IPS-18c (cell line): Measurements from ENCODE around the gene RAPH1.
"Not testable (repeated sequence)": the region's sequence is repeated elsewhere in the genome, so short reads cannot be mapped to it uniquely, and the experiment has no call there.

Source experiments
- H3K4me3 ChIP-seq: 2 replicates; pipeline ENCODE4 v1.7.0; 2013; ENCODE audit warnings: low read depth, mild to moderate bottlenecking, low read length, moderate library complexity; ENCODE audit not compliant: insufficient read depth
- H3K9me3 ChIP-seq: one replicate; pipeline ENCODE4 v1.6.1; 2013; ENCODE audit warnings: mild to moderate bottlenecking, low read length, moderate library complexity; ENCODE audit not compliant: control insufficient read depth, insufficient read depth

RAPH1 gene

GRCh38 chr2:203427061-203427460, 108.0 kb downstream of the RAPH1 start:
- Histone ChIP-seq H3K4me3 (no peak overlapping the region), H3K9me3 (no peaks in the 10 kb centered on the region)

GRCh38 chr2:203418271-203418670, 116.8 kb downstream of the RAPH1 start:
- H3K4me3 ChIP-seq, result no peak overlapping the region
- no peaks in the 10 kb centered on the region for H3K9me3 ChIP-seq

- H3K4me3 ChIP-seq, result no peak overlapping the region
- H3K9me3 ChIP-seq, result no peaks in the 10 kb centered on the region
These were observed 121.3 kb downstream of the RAPH1 start for GRCh38 chr2:203413796-203414195.

GRCh38 chr2:203412546-203413331, 122.4 kb downstream of the RAPH1 start:
- H3K4me3 ChIP-seq, result no peak overlapping the region
- no peaks in the 10 kb centered on the region for H3K9me3 ChIP-seq

- no peak overlapping the region for H3K4me3 ChIP-seq
These were observed 127.6 kb downstream of the RAPH1 start for GRCh38 chr2:203407496-203407895.

GRCh38 chr2:203404996-203405395, 130.1 kb downstream of the RAPH1 start:
- no peak overlapping the region for H3K4me3 ChIP-seq

More at GRCh38 chr2:203407496-203407895, 127.6 kb downstream of the RAPH1 start:
- no peaks in the 10 kb centered on the region for H3K9me3 ChIP-seq

GRCh38 chr2:203400805-203401585, 134.1 kb downstream of the RAPH1 start:
- Histone ChIP-seq H3K4me3 (no peak overlapping the region), H3K9me3 (no peaks in the 10 kb centered on the region)

More at GRCh38 chr2:203404996-203405395, 130.1 kb downstream of the RAPH1 start:
- H3K9me3 ChIP-seq, result no peaks in the 10 kb centered on the region

GRCh38 chr2:203399031-203399430, 136.1 kb downstream of the RAPH1 start:
- Histone ChIP-seq H3K9me3 (no peaks in the 10 kb centered on the region), H3K4me3 (no peak overlapping the region)

GRCh38 chr2:203396667-203397066, 138.4 kb downstream of the RAPH1 start:
- H3K4me3 ChIP-seq, result no peak overlapping the region
- no peaks in the 10 kb centered on the region for H3K9me3 ChIP-seq

- Histone ChIP-seq H3K4me3 (no peak overlapping the region), H3K9me3 (no peaks in the 10 kb centered on the region)
These were observed 139.2 kb downstream of the RAPH1 start for GRCh38 chr2:203395858-203396257.

- H3K4me3 ChIP-seq, result no peak overlapping the region
- H3K9me3 ChIP-seq, result no peaks in the 10 kb centered on the region
These were observed 140.4 kb downstream of the RAPH1 start for GRCh38 chr2:203394519-203395227.

- not testable (repeated sequence) for H3K9me3 ChIP-seq, H3K4me3 ChIP-seq
These were observed 146.9 kb downstream of the RAPH1 start for GRCh38 chr2:203388153-203388552.

GRCh38 chr2:203383038-203383437, 152.1 kb downstream of the RAPH1 start:
- no peak overlapping the region for H3K4me3 ChIP-seq
- no peaks in the 10 kb centered on the region for H3K9me3 ChIP-seq

- Histone ChIP-seq H3K4me3 (no peak overlapping the region), H3K9me3 (no peaks in the 10 kb centered on the region)
These were observed 155.9 kb downstream of the RAPH1 start for GRCh38 chr2:203379156-203379555.

GRCh38 chr2:203376173-203376572, 158.9 kb downstream of the RAPH1 start:
- Histone ChIP-seq H3K9me3 (peaks cover 2% of the 10 kb centered on the region), H3K4me3 (no peak overlapping the region)

GRCh38 chr2:203372706-203373105, 162.4 kb downstream of the RAPH1 start:
- H3K4me3 ChIP-seq, H3K9me3 ChIP-seq: not testable (repeated sequence)

- H3K9me3 ChIP-seq, result no peaks in the 10 kb centered on the region
- no peak overlapping the region for H3K4me3 ChIP-seq
These were observed 168.2 kb downstream of the RAPH1 start for GRCh38 chr2:203366639-203367466.
